Activated T-cell treated with anti-CD3 and anti-CD28 coated beads, Interleukin-2, amount 50 U/mL, for 72 hours (primary cell): Measurements from ENCODE around the gene CTU2. TPM values are rescaled to one million over a fixed set of nuclear protein-coding genes. Genes with fewer than 3 reads are reported as not detected.

Experiments
- ATAC-seq, 2 donors: fragments of 150-1000 bp; cut with Tn5 transposase; replicated peaks in 1 of 2; 2 replicates each; pipeline ENCODE4 v1.10.0; 2021; ENCODE audit warnings: moderate library complexity in 2 of 2, mild to moderate bottlenecking in 1 of 2
- DNase-seq, 2 donors: peaks; one replicate each; pipeline ENCODE4 v3.0.0; 2021 to 2022; ENCODE audit warnings: mixed read lengths in 1 of 2
- H3K27ac Mint-ChIP-seq: one replicate; pipeline ENCODE4 v1.8.0; 2022; ENCODE audit warnings: mild to moderate bottlenecking, moderate library complexity, mixed read lengths
- H3K27me3 Mint-ChIP-seq: one replicate; pipeline ENCODE4 v1.8.0; 2022; ENCODE audit warnings: low read depth, mixed read lengths
- H3K36me3 Mint-ChIP-seq, 2 donors: one replicate each; pipeline ENCODE4 v1.8.0; 2022; ENCODE audit warnings: mixed read lengths in 2 of 2, mild to moderate bottlenecking in 1 of 2; ENCODE audit not compliant: insufficient read depth in 2 of 2
- H3K4me1 Mint-ChIP-seq: one replicate; pipeline ENCODE4 v1.8.0; 2022; ENCODE audit warnings: low read depth, mixed read lengths
- H3K4me3 Mint-ChIP-seq, 2 donors: one replicate each; pipeline ENCODE4 v1.8.0; 2022; ENCODE audit warnings: mild to moderate bottlenecking in 2 of 2, mixed read lengths in 2 of 2, moderate library complexity in 2 of 2
- H3K9me3 Mint-ChIP-seq, 2 donors: one replicate each; pipeline ENCODE4 v1.8.0; 2022; ENCODE audit warnings: mixed read lengths in 2 of 2
- total RNA-seq, 2 donors: library from RNA; stranded (reverse); gene quantifications; one replicate each; pipeline ENCODE4 v1.2.3, GENCODE V29; 2022

Gene CTU2
- total RNA-seq, 2 donors from 2014 or later, result 25.9 to 34.9 TPM

DNA sequence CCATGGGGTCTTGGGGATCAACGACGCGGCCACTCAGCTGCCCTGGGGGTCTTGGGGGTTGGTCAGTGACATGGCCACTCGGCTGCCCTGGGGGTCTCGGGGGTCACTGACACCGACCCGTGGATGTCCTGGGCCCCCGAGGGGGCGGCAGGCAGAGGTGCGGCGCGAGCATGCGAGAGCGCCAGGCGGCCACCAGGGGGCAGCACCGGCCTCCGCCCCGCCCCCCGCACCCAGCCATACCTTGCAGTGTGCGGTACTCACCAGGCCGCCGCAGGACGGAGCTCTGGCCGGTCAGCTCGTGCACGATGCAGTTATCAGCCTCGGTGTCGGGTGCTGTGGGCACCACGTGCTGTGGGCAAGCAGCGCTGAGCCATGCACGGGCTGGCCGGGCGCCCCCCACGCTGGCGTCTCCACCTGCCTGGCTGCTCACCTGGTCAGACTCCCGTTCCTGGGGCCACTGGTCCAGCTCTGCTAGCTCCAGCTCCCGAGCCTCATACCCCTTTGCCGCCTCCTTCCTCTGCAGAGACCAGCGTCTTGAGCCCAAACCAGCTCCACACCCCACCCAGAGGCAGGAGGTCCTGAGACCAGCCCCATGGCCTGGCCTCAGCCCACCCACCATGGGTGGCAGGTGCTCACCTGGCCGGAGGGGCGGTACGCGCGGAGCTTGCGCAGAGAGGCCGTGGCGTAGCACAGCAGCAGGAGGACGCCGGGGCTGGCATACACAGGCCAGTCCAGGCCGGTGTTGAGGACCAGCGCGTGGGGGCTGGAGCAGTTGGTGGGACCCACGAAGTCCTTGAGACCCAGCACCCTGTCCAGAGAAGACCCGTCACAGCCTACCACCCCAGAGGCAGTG is 31.2 kb downstream of the CTU2 start:
- peak; percentile 71 to 83 for DNase-seq
- Mint-ChIP-seq H3K36me3 (no peaks in the 10 kb centered on the region), H3K4me3 (no peak overlapping the region), H3K27me3 (no peaks in the 10 kb centered on the region), H3K4me1 (no peaks in the 10 kb centered on the region), H3K9me3 (no peaks in the 10 kb centered on the region), H3K27ac (no peak overlapping the region)
- ATAC-seq, result peak; percentile 88 to 95

DNA sequence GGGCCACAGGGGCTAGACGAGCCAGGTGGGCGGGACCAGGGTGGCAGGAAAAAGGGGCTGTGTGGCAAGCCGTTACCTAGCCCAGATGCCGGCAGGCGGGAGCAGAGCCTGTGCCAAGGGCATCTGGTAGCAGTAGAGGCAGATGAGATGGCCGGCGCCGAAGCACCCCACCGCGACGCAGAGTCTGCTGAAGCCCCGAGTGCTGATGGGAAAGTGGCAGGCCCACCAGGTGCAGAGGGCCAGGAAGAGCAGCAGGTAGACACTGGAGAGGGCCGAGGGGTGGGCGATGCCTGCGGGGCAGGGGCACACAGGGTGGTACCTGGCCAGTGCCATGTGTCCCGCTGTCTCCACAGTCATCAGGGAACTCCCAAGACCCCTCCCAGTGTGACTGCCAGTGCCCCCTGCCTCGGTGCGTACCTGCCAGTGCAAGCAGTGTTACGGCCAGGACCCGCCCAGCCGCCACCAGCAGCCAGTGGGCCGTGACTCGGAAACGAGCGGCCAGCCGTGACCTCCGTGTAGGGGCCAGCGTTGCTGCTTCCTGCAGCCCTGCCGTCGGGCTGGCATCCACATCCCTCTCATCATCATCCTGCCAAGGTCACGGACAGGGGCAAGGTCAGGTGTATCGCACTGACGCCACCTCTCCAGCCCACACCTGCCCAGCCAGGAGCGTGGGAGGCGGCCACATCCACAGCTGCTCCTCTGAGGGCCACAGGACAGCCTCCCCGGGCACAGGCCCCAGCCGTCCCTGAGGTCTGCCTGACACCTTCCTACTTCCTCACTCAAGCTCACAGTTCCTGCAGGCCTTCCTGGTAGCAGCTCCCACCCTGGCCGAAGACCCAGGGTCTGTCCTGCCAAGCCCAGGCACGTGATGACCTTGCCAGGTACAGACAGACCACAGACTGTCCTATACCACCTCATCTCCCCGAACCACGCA is 32.1 kb downstream of the CTU2 start:
- DNase-seq (no peak), ATAC-seq (no peak)
- no peaks in the 10 kb centered on the region for H3K36me3 Mint-ChIP-seq
- no peaks in the 10 kb centered on the region for H3K9me3 Mint-ChIP-seq
- no peaks in the 10 kb centered on the region for H3K4me1 Mint-ChIP-seq
- H3K4me3 Mint-ChIP-seq, result no peak overlapping the region
- no peaks in the 10 kb centered on the region for H3K27me3 Mint-ChIP-seq
- H3K27ac Mint-ChIP-seq, result no peak overlapping the region

DNA sequence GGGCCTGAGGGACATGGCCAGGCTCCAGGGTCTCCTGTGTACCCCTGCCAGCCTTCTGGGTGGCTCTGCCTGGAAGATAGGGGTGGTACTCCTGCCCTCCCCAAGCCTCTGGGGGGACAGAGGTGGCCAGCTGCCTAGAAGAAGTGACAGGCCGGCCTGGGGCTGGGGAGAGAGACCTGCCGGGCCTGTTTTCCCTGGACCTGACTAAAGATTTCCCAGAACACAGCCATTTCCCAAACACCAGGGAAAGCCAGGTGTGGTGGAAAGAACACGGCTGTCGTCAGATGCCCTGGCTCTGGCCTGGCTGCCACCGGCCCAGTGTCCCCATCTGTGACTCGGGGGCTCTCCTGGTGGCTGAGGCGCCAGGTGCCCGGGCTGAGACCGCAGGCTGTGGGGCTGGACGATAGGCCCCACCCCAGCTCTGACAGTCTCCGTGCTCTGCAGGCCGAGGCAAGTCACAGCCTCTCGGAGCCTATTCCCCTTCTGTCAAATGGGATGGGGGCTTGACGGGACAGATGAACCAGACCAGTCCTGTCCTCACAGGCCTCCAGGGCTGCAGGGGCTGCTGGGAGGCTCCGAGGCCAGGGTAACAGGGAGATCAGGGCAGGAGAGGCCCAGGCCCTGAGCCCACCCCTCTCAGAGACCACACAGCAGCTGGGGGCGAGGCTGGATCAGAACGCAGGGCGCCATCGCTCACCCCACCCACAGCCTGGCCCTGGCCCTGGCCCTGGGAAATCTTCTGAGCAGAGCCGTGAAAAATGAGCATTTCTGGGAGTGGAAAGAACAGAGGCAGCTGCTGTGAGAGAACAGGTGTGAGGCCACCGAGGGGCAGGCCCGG is 33.1 kb downstream of the CTU2 start:
- DNase-seq (no peak), ATAC-seq (no peak)
- no peaks in the 10 kb centered on the region for H3K27me3 Mint-ChIP-seq
- no peak overlapping the region for H3K4me3 Mint-ChIP-seq
- H3K27ac Mint-ChIP-seq, result no peak overlapping the region
- H3K36me3 Mint-ChIP-seq, result no peaks in the 10 kb centered on the region
- H3K9me3 Mint-ChIP-seq, result no peaks in the 10 kb centered on the region
- H3K4me1 Mint-ChIP-seq, result no peaks in the 10 kb centered on the region

DNA sequence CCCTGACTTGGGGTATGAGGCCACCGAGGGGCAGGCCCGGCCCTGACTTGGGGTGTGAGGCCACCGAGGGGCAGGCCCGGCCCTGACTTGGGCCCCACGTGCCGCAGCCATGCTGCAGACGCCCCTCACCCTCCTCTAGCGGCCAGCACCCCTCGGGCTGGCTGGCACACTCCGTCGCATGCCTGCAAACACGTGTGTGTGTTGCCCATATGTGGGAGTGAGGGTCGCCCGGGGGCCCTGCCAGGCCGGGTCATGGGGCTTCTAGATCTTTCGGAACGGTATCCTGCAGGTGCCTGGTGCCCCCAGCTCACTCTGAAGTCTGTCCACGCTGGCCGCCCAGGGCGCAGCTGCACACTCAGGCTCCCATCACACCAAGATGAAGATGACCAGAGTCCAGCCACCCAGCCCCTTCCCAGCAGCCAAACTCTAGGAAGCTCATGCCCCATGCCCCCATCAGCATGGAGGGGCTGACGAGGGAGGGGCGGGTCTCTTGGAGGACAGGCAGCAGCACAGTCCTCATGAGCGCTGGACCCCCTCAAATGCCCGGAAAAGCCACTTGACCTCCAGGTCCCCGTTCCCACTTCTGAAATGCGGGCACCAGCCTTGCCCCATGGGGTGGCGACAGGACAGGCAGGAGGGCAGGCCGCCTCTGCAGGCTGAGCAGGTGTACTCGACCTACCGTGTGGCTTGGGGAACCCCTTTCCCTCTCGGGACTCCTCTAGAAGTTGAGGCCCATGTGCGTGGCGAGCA is 33.8 kb downstream of the CTU2 start:
- H3K27me3 Mint-ChIP-seq, result no peaks in the 10 kb centered on the region
- no peaks in the 10 kb centered on the region for H3K36me3 Mint-ChIP-seq
- H3K4me1 Mint-ChIP-seq, result peaks cover 1% of the 10 kb centered on the region
- DNase-seq (no peak), ATAC-seq (no peak)
- no peaks in the 10 kb centered on the region for H3K9me3 Mint-ChIP-seq
- no peak overlapping the region for H3K4me3 Mint-ChIP-seq
- no peak overlapping the region for H3K27ac Mint-ChIP-seq

DNA sequence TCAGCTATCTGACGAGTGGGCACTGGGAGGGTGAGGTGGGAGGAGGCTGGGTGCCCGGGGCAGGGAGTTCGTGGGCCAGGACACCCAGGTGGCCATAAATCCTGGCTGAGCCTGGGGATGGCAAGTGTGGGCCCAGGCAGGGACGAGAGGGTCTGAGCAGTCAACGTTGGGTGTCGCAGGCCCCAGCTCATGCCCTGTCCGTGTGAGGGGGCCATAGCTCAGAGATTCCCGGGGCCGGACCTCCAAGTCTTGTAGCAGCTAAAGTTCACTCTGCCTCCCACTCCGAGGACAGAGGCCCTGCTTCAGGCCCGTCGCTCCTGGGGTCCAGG is 34.4 kb downstream of the CTU2 start:
- H3K36me3 Mint-ChIP-seq, result no peaks in the 10 kb centered on the region
- no peak overlapping the region for H3K27ac Mint-ChIP-seq
- DNase-seq (no peak), ATAC-seq (no peak)
- H3K4me3 Mint-ChIP-seq, result no peak overlapping the region
- H3K4me1 Mint-ChIP-seq, result peaks cover 7% of the 10 kb centered on the region
- H3K9me3 Mint-ChIP-seq, result no peaks in the 10 kb centered on the region
- H3K27me3 Mint-ChIP-seq, result no peaks in the 10 kb centered on the region

DNA sequence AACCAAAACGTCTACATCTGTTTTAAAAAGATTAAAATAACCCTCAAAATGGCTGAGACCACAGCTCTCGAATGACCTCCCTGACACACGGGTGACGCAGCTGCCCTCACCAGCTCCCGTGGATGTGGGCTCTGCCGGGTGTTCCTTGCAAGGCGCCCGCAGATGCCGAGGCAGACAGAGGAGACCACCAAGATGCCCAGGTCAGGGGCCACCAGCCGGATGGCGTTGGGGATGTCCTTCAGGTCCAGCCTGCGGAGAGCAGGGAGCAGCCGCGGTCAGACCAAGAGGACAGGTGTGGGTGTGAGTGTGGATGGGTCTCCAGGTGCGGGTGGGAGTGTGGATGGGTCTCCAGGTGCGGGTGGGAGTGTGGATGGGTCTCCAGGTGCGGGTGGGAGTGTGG is 35.1 kb downstream of the CTU2 start:
- Mint-ChIP-seq H3K4me1 (peaks cover 14% of the 10 kb centered on the region), H3K4me3 (no peak overlapping the region), H3K36me3 (no peaks in the 10 kb centered on the region), H3K27me3 (no peaks in the 10 kb centered on the region), H3K9me3 (no peaks in the 10 kb centered on the region), H3K27ac (no peak overlapping the region)
- ATAC-seq (no peak), DNase-seq (no peak)

DNA sequence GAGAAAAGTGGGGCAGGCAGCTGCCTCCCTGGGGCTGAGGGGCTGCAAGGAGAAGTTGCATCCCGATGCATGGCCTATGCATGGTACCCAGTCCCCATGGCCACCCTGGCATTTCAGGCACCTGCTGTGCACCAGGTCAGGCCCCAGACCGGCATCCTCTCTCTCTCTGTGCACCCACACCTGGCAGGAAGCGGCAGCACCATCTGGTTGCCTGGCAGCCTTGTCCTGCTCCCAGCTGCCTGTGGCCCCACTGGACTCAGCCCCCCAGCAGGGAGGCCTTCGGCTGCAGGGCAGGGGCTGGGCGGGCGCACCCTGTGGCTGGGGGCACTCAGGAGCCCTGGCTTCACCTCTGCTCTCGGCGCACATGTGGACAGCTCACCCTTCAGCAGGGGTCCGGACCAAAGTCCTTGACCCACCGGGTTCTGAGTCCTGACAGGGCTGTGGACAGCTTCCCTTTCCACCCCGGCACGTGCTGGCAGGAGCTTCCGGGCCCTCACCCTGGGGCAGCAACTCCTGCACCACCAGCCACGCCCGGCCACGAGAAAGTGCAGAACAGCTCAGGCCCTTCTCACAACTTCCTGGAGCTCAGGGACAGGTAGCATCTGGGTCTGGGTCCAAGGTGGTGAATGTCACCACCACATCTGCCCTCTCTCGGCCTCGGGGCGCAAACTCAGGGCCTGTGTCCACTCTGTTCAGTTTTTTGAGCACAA is 36.7 kb downstream of the CTU2 start:
- no peak for ATAC-seq
- H3K27ac Mint-ChIP-seq, result no peak overlapping the region
- H3K27me3 Mint-ChIP-seq, result no peaks in the 10 kb centered on the region

DNA sequence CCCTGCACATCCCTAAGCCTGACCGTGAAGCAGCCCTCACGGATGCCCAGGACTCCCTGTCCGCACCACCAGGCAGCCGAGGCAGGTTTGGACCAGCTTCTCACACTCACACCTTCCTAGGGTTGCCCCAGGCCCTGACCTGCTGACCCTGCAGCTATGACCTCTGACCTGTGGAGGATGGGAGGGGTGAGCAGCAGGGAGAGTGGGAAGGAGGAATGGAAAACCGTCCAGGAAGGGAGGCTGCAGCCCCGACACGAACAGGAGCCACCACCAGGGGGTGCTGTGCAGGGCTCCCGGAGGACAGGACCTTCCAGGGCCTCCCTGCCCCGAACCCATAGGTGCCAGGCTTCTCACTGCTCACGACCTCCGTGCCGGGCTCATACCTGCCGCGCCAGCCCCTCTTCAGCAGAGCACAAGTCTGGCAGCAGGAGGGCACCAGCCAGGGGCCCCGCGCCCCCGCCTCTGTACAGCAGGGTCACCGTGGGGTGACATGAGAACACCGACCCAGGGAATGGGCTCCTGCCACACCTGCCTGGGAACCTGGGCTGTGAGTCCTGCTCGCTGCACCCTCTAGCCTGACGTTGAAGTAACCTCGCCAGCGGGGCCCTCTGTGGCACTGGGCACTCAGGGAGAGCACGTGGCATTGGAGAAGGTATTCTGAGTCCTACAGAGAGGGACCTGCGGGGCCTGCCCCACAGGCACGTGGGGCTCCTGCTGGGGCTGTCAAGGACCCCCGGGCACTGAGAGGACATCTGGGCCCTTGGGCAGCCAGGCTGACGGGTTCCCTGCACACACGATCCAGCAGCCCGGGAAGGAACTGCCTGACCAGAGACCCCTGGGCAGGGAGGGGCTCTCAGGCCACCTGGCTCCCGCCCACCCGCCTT is 37.6 kb downstream of the CTU2 start:
- H3K4me3 Mint-ChIP-seq, result no peak overlapping the region
- peaks cover 21% of the 10 kb centered on the region for H3K4me1 Mint-ChIP-seq
- H3K27ac Mint-ChIP-seq, result no peak overlapping the region

More for the DNA sequence above, 36.7 kb downstream of the CTU2 start:
- no peaks in the 10 kb centered on the region for H3K36me3 Mint-ChIP-seq
- peaks cover 21% of the 10 kb centered on the region for H3K4me1 Mint-ChIP-seq
- DNase-seq, result no peak
- no peak overlapping the region for H3K4me3 Mint-ChIP-seq
- H3K9me3 Mint-ChIP-seq, result no peaks in the 10 kb centered on the region

DNA sequence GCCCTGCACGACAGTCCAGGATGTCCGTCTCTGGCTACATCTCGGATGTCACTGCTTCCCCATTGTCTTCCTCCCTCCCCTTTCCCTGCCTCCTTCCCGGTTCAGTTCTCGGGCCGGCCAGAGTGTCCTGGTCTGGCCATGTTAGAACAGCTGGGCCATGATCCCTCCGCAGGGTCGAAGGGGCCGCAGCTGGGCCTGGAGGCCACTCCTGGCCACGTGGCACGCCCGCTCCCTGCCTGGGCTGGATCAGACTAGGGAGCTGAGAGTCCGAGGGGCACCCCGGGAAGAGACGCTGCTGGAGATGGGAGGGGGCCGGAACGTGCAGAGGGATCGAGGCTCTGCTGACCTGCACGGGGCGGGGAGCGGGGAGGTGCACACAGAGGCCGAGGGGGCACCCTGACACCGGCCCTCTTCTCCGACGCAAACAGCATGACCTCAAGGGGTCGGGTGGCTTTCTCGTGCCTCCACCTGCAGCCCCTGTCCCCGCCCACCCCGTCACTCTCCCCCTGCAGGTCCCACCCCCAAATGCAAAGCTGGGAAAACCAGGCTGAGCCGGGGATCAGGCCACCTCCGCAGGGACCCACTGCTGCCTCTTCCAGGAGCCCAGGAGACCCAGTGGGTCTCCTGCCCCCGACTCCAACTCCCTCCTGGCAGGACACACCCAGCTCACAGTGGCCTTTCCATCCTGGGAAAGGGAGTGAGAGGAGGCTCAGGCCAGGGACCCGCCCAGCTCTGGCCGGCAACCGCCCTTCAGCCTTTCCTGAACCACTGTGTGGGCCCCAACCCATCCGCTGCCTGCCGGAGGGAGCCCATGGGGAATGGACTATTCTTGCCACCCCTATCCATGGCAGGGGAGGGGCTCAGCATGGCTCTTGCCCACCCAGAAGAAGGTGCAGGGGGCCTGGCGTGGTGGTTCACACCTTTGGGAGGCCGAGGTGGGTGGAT is 38.5 kb downstream of the CTU2 start:
- H3K9me3 Mint-ChIP-seq, result no peaks in the 10 kb centered on the region

More for the DNA sequence above, 37.6 kb downstream of the CTU2 start:
- peak; percentile 75 to 79 for DNase-seq
- peak; percentile 41 to 46 for ATAC-seq
- Mint-ChIP-seq H3K9me3 (no peaks in the 10 kb centered on the region), H3K36me3 (no peaks in the 10 kb centered on the region), H3K27me3 (no peaks in the 10 kb centered on the region)

DNA sequence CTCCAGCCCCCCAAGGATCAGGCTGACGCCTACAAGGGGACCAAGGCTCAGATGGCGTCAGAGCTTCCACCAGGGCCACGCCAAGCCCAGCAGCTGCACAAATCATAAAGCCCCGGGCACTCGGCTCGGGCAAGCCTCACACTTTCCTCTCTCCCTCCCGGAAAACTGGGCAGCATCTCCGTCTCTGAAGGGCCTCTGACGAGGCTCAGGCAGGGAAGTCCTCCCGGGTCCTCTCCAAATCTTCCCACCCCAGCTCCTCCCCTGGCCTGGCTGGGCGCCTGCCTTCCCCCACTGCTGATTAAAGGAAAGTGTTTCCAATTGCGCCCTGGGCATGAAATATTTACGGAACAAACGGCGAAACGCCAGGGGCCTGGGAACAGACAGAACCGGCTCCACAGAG is 40.2 kb downstream of the CTU2 start:
- H3K36me3 Mint-ChIP-seq, result no peaks in the 10 kb centered on the region
- no peak for ATAC-seq
- DNase-seq, result no peak
- no peaks in the 10 kb centered on the region for H3K9me3 Mint-ChIP-seq
- H3K27ac Mint-ChIP-seq, result no peak overlapping the region
- no peak overlapping the region for H3K4me3 Mint-ChIP-seq
- peaks cover 21% of the 10 kb centered on the region for H3K4me1 Mint-ChIP-seq
- no peaks in the 10 kb centered on the region for H3K27me3 Mint-ChIP-seq

More for the DNA sequence above, 38.5 kb downstream of the CTU2 start:
- peaks cover 21% of the 10 kb centered on the region for H3K4me1 Mint-ChIP-seq
- H3K27ac Mint-ChIP-seq, result no peak overlapping the region
- H3K27me3 Mint-ChIP-seq, result no peaks in the 10 kb centered on the region
- ATAC-seq (no peak), DNase-seq (no peak)
- no peaks in the 10 kb centered on the region for H3K36me3 Mint-ChIP-seq
- H3K4me3 Mint-ChIP-seq, result peak overlapping the region in 1 of 2 donors; percentile 53
